ENCODE results near the gene RWDD4.

RWDD4 gene

DNA sequence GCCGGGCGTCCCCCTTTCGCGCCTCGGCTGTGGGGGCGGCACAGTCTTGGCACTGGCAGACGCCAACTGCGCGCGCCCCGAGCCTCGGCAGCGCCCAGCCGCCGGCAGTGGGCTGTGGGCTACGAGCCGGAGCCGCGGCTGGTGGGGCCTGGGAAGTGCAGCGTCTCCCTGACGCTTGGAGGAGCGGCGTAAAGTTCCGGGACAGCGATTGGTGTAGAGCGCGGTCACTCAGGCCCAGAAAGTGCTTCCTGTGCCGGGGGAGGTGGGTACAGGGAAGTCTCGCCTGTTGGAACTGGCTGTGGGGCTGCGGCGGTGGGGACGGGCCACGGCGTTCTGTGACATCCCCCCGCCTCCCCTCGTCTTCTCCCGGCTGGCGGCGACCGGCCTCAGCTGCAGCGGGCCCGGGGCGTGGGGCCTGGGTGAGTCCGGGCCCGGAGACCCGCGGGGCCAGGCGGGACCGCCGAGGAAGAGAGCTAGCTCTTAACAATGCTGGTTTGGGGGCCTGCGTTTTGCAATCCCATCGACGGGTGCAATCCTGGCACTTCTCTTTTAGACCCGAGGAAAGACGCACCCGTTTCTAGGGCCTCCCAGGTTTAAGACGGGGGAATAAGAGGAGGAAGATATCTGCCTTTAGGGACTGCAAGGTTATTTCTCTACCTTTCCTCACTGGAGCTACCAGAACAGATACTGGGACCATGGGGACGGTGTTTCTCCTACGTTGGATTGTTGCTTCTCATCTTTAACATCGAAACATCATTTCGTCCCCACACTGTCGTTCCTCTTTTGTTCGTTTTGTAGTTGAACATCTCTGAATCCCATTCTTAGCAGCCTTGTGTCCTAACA is at the start of gene RWDD4, which contains the start of gene TRAPPC11:
Gene RWDD4 (minus strand): TSS at position 157 of the 843 bp plus-strand sequence. CDS start 233 bp downstream, outside the sequence.
Gene TRAPPC11 (plus strand): TSS at position 265 of the 843 bp plus-strand sequence. CDS start 4,575 bp downstream, outside the sequence.
- peak within 1 kb of the TSS; percentile 91 for H3K4me3 Mint-ChIP-seq
- H3K36me3 Mint-ChIP-seq (ENCODE audit: low read depth), result peaks cover 11% of the 10 kb centered on the region
- H3K4me1 Mint-ChIP-seq (ENCODE audit: low read depth), result peaks cover 24% of the 10 kb centered on the region
- peak within 1 kb of the TSS; percentile 95 for H3K27ac Mint-ChIP-seq
- peak; percentile 95 for DNase-seq (ENCODE audit: low spot score)
- H3K9me3 Mint-ChIP-seq, result no peaks in the 10 kb centered on the region
- no peaks in the 10 kb centered on the region for H3K27me3 Mint-ChIP-seq (ENCODE audit: low read depth)

DNA sequence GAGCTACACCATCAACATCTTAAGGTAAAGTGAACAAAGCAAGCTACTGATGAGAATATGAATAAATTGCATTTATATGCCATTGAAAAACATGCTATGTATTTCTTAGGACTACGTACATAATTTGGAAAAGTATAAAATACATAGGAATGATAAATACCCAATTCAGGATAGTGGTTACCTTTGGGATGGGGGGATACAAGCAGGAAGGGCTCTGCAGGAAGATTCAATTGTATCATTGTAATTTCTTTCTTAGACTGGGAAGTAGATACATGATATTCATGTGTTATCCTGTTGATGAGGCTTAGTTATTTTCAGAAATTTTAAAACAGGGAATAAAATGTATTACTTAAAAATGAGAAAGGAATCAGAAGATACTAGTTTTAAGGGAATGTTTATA is 43.5 kb upstream of the RWDD4 start:
- no peak overlapping the region for H3K4me3 Mint-ChIP-seq
- peaks cover 61% of the 10 kb centered on the region for H3K36me3 Mint-ChIP-seq (ENCODE audit: low read depth)
- H3K4me1 Mint-ChIP-seq (ENCODE audit: low read depth), result no peaks in the 10 kb centered on the region
- DNase-seq (ENCODE audit: low spot score), result no peak
- H3K9me3 Mint-ChIP-seq, result no peaks in the 10 kb centered on the region
- no peak overlapping the region for H3K27ac Mint-ChIP-seq
- no peaks in the 10 kb centered on the region for H3K27me3 Mint-ChIP-seq (ENCODE audit: low read depth)

DNA sequence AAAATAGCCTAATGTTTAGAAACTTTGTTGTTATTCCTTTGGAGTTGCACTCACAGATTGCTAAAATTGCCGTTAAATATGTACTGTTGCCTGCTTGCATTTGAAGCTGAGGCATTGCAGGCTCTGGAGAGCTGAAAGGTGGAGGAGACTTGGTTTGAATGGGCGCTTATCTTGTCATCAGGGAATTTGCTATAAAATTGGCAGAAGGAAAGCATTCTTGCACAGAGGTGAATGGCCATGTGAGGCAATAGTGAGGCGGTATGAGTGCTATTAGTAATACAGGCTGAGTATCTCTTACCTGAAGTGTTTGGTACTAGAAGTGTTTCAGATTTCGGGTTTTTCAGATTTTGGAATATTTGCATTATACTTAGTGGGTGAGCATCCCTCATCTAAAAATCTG is 41.4 kb upstream of the RWDD4 start:
- Mint-ChIP-seq H3K36me3 (ENCODE audit: low read depth) (peaks cover 61% of the 10 kb centered on the region), H3K27ac (no peak overlapping the region), H3K9me3 (no peaks in the 10 kb centered on the region), H3K27me3 (ENCODE audit: low read depth) (no peaks in the 10 kb centered on the region), H3K4me1 (ENCODE audit: low read depth) (no peaks in the 10 kb centered on the region), H3K4me3 (no peak overlapping the region)
- no peak for DNase-seq (ENCODE audit: low spot score)

DNA sequence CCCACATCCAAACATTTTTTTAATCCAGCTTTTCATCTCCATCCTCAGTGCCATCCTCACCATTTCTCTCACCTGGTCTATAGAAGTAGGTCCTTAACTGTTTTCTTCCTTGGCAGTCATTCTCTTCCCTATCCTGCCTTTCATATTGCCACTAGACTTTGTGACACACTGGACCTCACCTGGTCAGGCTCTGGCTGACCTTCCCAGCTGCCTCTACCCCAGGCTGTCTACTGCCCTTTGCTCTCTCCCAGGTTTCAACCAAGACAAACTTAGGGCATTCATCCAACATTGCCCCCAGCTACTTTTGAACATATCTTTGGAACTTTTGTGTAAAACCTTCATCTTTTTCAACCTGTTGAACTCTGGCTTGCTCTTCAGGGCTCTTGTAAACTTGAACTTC is 39.9 kb upstream of the RWDD4 start:
- H3K27ac Mint-ChIP-seq, result no peak overlapping the region
- H3K36me3 Mint-ChIP-seq (ENCODE audit: low read depth), result peaks cover 54% of the 10 kb centered on the region
- no peak overlapping the region for H3K4me3 Mint-ChIP-seq
- H3K9me3 Mint-ChIP-seq, result no peaks in the 10 kb centered on the region
- no peaks in the 10 kb centered on the region for H3K27me3 Mint-ChIP-seq (ENCODE audit: low read depth)
- H3K4me1 Mint-ChIP-seq (ENCODE audit: low read depth), result no peaks in the 10 kb centered on the region
- no peak for DNase-seq (ENCODE audit: low spot score)

DNA sequence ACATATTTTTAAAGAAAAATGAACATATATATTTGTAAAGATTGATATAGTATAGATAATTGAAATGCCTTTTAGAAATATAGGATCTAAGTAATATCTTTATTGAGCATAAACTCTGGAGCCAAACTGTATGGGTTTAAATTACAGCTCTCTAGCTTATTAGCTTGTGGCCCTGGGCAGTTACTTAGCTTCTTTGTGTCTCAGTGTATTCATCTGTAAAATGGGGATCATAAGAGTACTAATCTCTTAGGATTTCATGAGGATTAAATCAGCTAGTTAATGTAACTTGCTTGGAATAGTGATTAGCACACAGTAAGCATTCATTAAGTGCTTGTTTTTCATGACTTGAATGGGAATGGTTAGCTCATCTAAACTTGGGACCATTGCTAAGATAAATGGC is 32.9 kb upstream of the RWDD4 start:
- H3K4me3 Mint-ChIP-seq, result no peak overlapping the region
- H3K27me3 Mint-ChIP-seq (ENCODE audit: low read depth), result no peaks in the 10 kb centered on the region
- no peaks in the 10 kb centered on the region for H3K9me3 Mint-ChIP-seq
- no peaks in the 10 kb centered on the region for H3K4me1 Mint-ChIP-seq (ENCODE audit: low read depth)
- no peak overlapping the region for H3K27ac Mint-ChIP-seq
- H3K36me3 Mint-ChIP-seq (ENCODE audit: low read depth), result peaks cover 36% of the 10 kb centered on the region
- no peak for DNase-seq (ENCODE audit: low spot score)

DNA sequence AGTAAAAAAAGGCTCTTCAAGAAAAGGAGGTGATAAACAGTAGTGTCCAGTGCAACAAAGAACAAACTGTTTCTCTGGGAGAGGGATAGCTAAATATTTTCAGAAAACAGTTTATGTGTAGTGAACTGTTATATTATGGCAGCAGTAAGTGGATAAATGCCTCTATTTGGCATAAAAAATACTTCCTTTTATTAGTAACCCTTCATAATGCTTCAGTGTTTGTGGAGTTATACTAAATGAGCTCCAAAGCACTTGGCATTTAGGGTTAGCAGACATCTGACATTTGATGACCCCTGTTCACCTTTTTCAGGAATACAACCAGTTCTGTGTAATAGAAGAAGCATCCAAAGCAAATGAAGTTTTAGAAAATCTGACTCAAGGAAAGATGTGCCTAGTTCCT is 32.0 kb upstream of the RWDD4 start:
- no peak for DNase-seq (ENCODE audit: low spot score)
- Mint-ChIP-seq H3K4me3 (no peak overlapping the region), H3K27ac (no peak overlapping the region), H3K4me1 (ENCODE audit: low read depth) (no peaks in the 10 kb centered on the region), H3K9me3 (no peaks in the 10 kb centered on the region), H3K36me3 (ENCODE audit: low read depth) (peaks cover 38% of the 10 kb centered on the region), H3K27me3 (ENCODE audit: low read depth) (no peaks in the 10 kb centered on the region)

DNA sequence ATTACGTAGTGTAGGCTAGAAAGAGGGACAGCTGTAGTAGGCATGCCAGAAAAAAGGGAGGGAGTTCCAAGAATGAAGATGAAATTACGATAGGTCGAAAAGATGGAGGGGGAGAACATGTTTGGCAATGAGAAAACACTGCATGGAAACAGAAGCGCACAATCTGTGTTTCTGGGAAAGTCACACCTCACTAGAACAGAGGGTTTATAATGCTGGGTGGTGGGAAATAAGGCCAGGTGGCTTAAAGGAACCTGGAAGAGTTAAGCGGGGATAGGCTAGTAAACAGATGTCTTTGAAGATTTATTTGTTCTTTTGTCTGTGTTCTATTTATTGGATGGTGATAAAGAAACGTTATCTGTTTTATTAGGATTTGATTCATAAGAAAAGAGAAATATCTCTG is 29.2 kb upstream of the RWDD4 start:
- no peaks in the 10 kb centered on the region for H3K4me1 Mint-ChIP-seq (ENCODE audit: low read depth)
- no peaks in the 10 kb centered on the region for H3K27me3 Mint-ChIP-seq (ENCODE audit: low read depth)
- no peak for DNase-seq (ENCODE audit: low spot score)
- no peaks in the 10 kb centered on the region for H3K9me3 Mint-ChIP-seq
- peaks cover 41% of the 10 kb centered on the region for H3K36me3 Mint-ChIP-seq (ENCODE audit: low read depth)
- no peak overlapping the region for H3K27ac Mint-ChIP-seq
- no peak overlapping the region for H3K4me3 Mint-ChIP-seq

DNA sequence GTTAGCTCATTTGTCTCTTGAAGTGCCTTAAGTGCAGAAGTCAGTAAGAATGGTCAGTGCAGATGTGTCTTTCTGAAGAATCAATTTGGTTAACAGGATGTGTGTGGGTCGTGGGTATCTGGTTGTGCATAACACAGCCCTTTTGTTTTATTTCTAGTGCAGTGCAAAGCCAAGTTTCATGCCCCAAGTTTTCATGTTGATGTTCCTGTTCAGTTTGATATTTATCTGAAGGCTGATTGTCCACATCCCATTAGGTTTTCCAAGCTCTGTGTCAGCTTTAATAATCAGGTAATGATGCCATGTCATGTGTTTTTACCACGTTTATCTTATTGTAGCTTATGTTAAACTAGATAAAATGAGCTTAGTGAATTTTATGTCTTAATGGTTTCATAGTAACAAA is 27.5 kb upstream of the RWDD4 start:
- peaks cover 35% of the 10 kb centered on the region for H3K36me3 Mint-ChIP-seq (ENCODE audit: low read depth)
- H3K27ac Mint-ChIP-seq, result no peak overlapping the region
- DNase-seq (ENCODE audit: low spot score), result no peak
- H3K4me1 Mint-ChIP-seq (ENCODE audit: low read depth), result no peaks in the 10 kb centered on the region
- no peaks in the 10 kb centered on the region for H3K9me3 Mint-ChIP-seq
- H3K27me3 Mint-ChIP-seq (ENCODE audit: low read depth), result no peaks in the 10 kb centered on the region
- H3K4me3 Mint-ChIP-seq, result no peak overlapping the region

DNA sequence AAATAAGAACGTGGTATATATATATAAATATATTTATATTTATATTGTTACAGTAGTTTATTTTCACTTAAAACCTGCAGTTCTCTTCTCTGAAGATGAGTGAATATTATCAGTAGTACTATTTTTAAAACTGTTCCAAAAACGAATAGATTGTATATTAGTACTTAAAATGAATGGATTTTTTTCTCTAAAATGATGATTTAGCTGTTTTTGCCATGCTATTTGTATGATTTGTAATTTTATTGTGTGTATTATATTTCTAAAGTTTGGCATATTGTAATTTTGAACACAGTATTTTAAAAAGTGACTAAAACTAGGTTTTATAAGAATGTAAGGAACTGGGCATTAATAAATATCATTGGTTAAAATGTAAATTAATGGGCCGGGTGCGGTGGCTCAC is 22.1 kb upstream of the RWDD4 start:
- Mint-ChIP-seq H3K27ac (no peak overlapping the region), H3K9me3 (no peaks in the 10 kb centered on the region), H3K4me1 (ENCODE audit: low read depth) (no peaks in the 10 kb centered on the region), H3K4me3 (no peak overlapping the region), H3K36me3 (ENCODE audit: low read depth) (peaks cover 21% of the 10 kb centered on the region), H3K27me3 (ENCODE audit: low read depth) (no peaks in the 10 kb centered on the region)
- DNase-seq (ENCODE audit: low spot score), result no peak

DNA sequence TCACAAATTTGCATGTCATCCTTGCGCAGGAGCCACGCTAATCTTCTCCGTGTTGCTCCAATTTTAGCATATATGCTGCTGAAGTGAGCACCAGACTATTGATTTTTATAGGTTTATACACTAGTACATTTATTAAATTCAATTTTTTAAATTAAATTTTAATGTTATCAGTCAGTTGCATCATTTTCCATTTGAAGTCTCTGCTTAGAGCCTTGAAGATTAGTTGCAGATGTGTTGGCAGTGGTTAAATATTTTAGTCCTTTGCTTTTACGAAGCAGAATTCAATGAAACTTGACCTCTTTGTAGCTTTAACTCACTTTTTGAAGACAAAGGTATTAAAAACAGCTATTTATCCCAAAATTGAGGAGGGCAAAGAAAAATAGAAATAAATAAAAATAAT is 16.6 kb upstream of the RWDD4 start:
- H3K27ac Mint-ChIP-seq, result no peak overlapping the region
- no peaks in the 10 kb centered on the region for H3K9me3 Mint-ChIP-seq
- no peak for DNase-seq (ENCODE audit: low spot score)
- no peak overlapping the region for H3K4me3 Mint-ChIP-seq
- no peaks in the 10 kb centered on the region for H3K27me3 Mint-ChIP-seq (ENCODE audit: low read depth)
- peaks cover 28% of the 10 kb centered on the region for H3K36me3 Mint-ChIP-seq (ENCODE audit: low read depth)
- H3K4me1 Mint-ChIP-seq (ENCODE audit: low read depth), result no peaks in the 10 kb centered on the region

DNA sequence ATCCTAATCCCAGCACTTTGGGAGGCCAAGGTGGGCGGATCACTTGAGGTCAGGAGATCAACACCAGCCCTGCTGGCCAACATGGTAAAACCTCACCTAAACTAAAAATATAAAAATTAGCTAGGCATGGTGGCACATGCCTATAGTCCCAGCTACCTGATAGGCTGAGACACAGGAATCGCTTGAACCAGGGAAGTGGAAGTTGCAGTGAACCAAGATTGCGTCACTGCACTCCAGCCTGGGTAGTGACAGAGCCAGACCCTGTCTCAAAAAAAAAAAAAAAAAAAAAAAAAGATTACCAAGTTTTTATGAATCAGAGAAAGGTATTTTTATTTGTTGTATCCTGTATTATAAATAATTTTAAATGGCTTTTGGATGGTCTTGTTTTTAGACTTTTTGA is 15.2 kb upstream of the RWDD4 start:
- no peaks in the 10 kb centered on the region for H3K4me1 Mint-ChIP-seq (ENCODE audit: low read depth)
- no peak overlapping the region for H3K4me3 Mint-ChIP-seq
- H3K36me3 Mint-ChIP-seq (ENCODE audit: low read depth), result peaks cover 31% of the 10 kb centered on the region
- no peaks in the 10 kb centered on the region for H3K27me3 Mint-ChIP-seq (ENCODE audit: low read depth)
- DNase-seq (ENCODE audit: low spot score), result no peak
- H3K9me3 Mint-ChIP-seq, result no peaks in the 10 kb centered on the region
- no peak overlapping the region for H3K27ac Mint-ChIP-seq

DNA sequence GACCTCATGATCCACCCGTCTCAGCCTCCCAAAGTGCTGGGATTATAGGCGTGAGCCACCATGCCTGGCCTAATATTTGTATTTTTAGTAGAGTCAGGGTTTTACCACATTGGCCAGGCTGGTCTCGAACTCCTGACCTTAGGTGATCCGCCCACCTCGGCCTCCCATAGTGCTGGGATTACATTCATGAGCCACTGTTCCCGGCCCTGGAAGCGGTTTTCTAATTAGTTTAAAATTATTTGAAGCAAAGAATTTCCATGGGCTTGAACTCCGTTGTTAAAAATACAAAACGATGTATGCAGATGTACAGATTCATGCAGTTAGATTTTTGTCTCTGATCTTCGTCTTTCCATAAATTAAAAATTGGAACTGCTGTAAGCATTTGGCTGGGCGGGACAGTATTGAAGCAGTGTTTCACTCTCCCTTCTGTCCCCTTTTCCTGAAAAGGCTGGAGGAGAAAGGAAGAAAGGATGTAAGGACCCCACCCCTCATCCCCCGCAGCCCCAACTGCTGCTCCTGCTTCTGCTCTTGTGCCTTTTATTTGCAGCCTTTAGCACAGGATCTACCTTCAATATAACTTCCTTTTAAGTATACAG is 12.1 kb upstream of the RWDD4 start:
- no peak overlapping the region for H3K4me3 Mint-ChIP-seq
- H3K4me1 Mint-ChIP-seq (ENCODE audit: low read depth), result no peaks in the 10 kb centered on the region
- no peaks in the 10 kb centered on the region for H3K9me3 Mint-ChIP-seq
- peaks cover 45% of the 10 kb centered on the region for H3K36me3 Mint-ChIP-seq (ENCODE audit: low read depth)
- H3K27ac Mint-ChIP-seq, result no peak overlapping the region
- H3K27me3 Mint-ChIP-seq (ENCODE audit: low read depth), result no peaks in the 10 kb centered on the region
- DNase-seq (ENCODE audit: low spot score), result no peak

DNA sequence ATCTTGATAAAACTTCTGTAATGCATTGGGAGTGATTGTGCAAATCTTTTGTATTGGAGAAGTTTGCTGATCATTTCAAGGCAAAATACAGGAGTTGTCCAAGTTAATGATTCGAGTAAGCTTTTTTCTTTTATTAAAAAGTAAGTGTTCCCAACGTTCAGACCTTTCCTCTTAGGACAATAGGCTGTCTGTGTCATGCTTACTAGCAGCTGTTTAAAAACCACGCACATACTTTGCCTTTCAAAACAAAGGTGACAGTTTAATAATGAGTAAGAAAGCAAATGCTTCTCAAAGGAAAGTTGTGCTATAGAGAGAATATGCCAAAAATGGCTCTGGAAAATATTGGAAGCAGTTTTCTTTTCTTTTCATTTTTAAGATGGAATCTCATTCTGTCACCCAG is 11.3 kb upstream of the RWDD4 start:
- H3K27me3 Mint-ChIP-seq (ENCODE audit: low read depth), result no peaks in the 10 kb centered on the region
- H3K4me3 Mint-ChIP-seq, result no peak overlapping the region
- no peak overlapping the region for H3K27ac Mint-ChIP-seq
- peaks cover 49% of the 10 kb centered on the region for H3K36me3 Mint-ChIP-seq (ENCODE audit: low read depth)
- no peaks in the 10 kb centered on the region for H3K9me3 Mint-ChIP-seq
- no peak for DNase-seq (ENCODE audit: low spot score)
- no peaks in the 10 kb centered on the region for H3K4me1 Mint-ChIP-seq (ENCODE audit: low read depth)

DNA sequence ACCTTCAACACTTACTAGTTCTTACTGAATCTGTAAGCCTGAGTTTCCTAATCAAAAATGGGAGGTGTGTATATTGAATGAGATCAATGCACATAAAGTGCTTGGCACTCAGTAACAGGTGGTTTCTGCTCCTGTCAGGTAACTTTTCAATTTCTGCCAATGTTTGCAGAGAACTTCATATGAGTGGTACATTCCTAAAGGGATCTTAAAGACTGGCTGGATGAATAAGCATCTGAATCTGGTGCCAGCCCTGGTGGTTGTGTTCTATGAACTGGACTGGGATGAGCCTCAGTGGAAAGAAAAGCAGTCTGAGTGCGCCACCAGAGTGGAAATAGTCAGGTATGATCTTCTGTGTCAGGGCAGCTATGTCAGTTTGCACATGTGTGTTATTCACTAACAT is 7.1 kb upstream of the RWDD4 start:
- peaks cover 4% of the 10 kb centered on the region for H3K4me1 Mint-ChIP-seq (ENCODE audit: low read depth)
- H3K36me3 Mint-ChIP-seq (ENCODE audit: low read depth), result peaks cover 40% of the 10 kb centered on the region
- no peak for DNase-seq (ENCODE audit: low spot score)
- no peak overlapping the region for H3K27ac Mint-ChIP-seq
- H3K9me3 Mint-ChIP-seq, result no peaks in the 10 kb centered on the region
- H3K4me3 Mint-ChIP-seq, result no peak overlapping the region
- no peaks in the 10 kb centered on the region for H3K27me3 Mint-ChIP-seq (ENCODE audit: low read depth)
